Left cardiac atrium (tissue), 4 donors: ENCODE results near the gene CT45A7. TPM values are rescaled to one million over a fixed set of nuclear protein-coding genes. Genes with fewer than 3 reads are reported as not detected.
"Not testable (repeated sequence)": the region's sequence is repeated elsewhere in the genome, so short reads cannot be mapped to it uniquely, and the experiment has no call there.

ENCODE experiments used
- ATAC-seq, 2 donors: fragments of 200-7000 bp; cut with Tn5 transposase; one replicate each; pipeline ENCODE4 v1.9.1; 2020; ENCODE audit warnings: mild to moderate bottlenecking in 2 of 2, moderate library complexity in 2 of 2
- DNase-seq: peaks from one replicate; pipeline ENCODE4 v3.0.0-alpha.2; 2020
- intact Hi-C, 2 donors: fragments of 100-400 bp; cut with DNase I; formaldehyde crosslinking; loops; one replicate each; pipeline versions ENCODE4 v1.14.1 to v1.15.1; 2022 to 2023
- long read RNA-seq: library from polyadenylated mRNA; unstranded; transcript quantifications from one replicate; pipeline ENCODE4 v2.0.0, GENCODE V29; 2021
- total RNA-seq, 2 donors: library from RNA; stranded (reverse); fragmentation: NEBNext Ultra II Directional; extraction: Animal tissue kit (Norgen Biotek cat#: 25700); gene quantifications; one replicate each; pipeline ENCODE4 v1.2.1, GENCODE V29; 2021
- donor health status: DM: no; HTN: yes; CAD: no.
- donor health status: DM: no; HTN: yes; CAD: no; lungs with severe emphysema.
- donor health status: DM: yes; HTN: yes; CAD: no.
- donor health status: Dilated cardiomyopathy.

Gene CT45A7, protein sequence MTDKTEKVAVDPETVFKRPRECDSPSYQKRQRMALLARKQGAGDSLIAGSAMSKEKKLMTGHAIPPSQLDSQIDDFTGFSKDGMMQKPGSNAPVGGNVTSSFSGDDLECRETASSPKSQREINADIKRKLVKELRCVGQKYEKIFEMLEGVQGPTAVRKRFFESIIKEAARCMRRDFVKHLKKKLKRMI
- not detected for total RNA-seq
- long read RNA-seq = 0 reads

DNA sequence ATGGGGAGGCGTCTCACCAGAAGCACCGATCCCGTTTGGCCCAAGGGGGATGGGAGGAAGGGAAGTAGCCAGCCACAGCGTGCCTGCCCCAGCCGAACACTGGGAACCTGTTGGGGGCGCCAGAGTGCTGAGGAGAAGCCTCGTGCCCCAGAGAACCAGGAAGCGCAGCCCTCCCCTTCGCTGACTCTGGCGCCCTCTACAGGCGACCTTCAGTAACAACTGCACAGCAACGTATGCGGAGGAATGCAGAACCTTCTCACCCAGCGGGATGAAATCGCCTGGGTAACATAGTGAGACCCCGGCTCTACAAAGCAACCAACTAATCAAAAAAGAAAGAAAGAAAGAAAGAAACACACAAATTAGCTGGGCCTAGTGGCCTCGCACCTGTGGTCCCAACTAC is at the start of gene CT45A7:
Gene CT45A7, minus strand, starts transcription at position 101 of the 400 bp plus-strand sequence. CDS start 3,747 bp downstream, outside the sequence.
- DNase-seq, intact Hi-C loops, ATAC-seq: not testable (repeated sequence)

GRCh38 chrX:135882741-135883140 is 45.7 kb upstream of the CT45A7 start:
- ATAC-seq, intact Hi-C loops: not testable (repeated sequence)

GRCh38 chrX:135871712-135872111 is 34.6 kb upstream of the CT45A7 start, which contains the start of gene CT45A9:
TSS of gene CT45A9 (minus strand) at chrX:135871812. CDS start at chrX:135868061, 3,751 bp downstream.
- DNase-seq, ATAC-seq, intact Hi-C loops: not testable (repeated sequence)

More at GRCh38 chrX:135882741-135883140, 45.7 kb upstream of the CT45A7 start:
- DNase-seq = not testable (repeated sequence)

DNA sequence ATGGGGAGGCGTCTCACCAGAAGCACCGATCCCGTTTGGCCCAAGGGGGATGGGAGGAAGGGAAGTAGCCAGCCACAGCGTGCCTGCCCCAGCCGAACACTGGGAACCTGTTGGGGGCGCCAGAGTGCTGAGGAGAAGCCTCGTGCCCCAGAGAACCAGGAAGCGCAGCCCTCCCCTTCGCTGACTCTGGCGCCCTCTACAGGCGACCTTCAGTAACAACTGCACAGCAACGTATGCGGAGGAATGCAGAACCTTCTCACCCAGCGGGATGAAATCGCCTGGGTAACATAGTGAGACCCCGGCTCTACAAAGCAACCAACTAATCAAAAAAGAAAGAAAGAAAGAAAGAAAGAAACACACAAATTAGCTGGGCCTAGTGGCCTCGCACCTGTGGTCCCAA is 17.4 kb upstream of the CT45A7 start, which contains the start of gene CT45A8:
Gene CT45A8, minus strand, starts transcription at position 101 of the 400 bp plus-strand sequence. CDS start 3,755 bp downstream, outside the sequence.
- DNase-seq, ATAC-seq, intact Hi-C loops: not testable (repeated sequence)

DNA sequence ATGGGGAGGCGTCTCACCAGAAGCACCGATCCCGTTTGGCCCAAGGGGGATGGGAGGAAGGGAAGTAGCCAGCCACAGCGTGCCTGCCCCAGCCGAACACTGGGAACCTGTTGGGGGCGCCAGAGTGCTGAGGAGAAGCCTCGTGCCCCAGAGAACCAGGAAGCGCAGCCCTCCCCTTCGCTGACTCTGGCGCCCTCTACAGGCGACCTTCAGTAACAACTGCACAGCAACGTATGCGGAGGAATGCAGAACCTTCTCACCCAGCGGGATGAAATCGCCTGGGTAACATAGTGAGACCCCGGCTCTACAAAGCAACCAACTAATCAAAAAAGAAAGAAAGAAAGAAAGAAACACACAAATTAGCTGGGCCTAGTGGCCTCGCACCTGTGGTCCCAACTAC is 17.2 kb downstream of the CT45A7 start, which contains the start of gene CT45A2:
Gene CT45A2, minus strand, starts transcription at position 101 of the 400 bp plus-strand sequence. CDS start 3,747 bp downstream, outside the sequence.
- intact Hi-C loops, ATAC-seq, DNase-seq: not testable (repeated sequence)

DNA sequence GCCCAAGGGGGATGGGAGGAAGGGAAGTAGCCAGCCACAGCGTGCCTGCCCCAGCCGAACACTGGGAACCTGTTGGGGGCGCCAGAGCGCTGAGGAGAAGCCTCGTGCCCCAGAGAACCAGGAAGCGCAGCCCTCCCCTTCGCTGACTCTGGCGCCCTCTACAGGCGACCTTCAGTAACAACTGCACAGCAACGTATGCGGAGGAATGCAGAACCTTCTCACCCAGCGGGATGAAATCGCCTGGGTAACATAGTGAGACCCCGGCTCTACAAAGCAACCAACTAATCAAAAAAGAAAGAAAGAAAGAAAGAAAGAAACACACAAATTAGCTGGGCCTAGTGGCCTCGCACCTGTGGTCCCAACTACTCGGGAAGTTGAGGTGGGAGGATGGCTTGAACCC is 34.4 kb downstream of the CT45A7 start, which contains the start of gene CT45A6:
Gene CT45A6, minus strand, starts transcription at position 101 of the 400 bp plus-strand sequence. CDS start 3,794 bp downstream, outside the sequence.
- intact Hi-C loops, ATAC-seq, DNase-seq: not testable (repeated sequence)

DNA sequence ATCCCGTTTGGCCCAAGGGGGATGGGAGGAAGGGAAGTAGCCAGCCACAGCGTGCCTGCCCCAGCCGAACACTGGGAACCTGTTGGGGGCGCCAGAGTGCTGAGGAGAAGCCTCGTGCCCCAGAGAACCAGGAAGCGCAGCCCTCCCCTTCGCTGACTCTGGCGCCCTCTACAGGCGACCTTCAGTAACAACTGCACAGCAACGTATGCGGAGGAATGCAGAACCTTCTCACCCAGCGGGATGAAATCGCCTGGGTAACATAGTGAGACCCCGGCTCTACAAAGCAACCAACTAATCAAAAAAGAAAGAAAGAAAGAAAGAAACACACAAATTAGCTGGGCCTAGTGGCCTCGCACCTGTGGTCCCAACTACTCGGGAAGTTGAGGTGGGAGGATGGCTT is 51.7 kb downstream of the CT45A7 start, which contains the start of gene CT45A5:
Gene CT45A5, minus strand, starts transcription at position 101 of the 400 bp plus-strand sequence. CDS start 3,774 bp downstream, outside the sequence.
- DNase-seq, ATAC-seq, intact Hi-C loops: not testable (repeated sequence)

Other genes with a start within 250 kb of the CT45A7 start
- gene CT45A1, start 123.6 kb downstream of the CT45A7 start, total RNA-seq = not detected
- gene CT45A3, start 69.1 kb downstream of the CT45A7 start, total RNA-seq = not detected
- not detected for gene CT45A5, start 51.8 kb downstream of the CT45A7 start, total RNA-seq
- not detected for gene CT45A6, start 34.5 kb downstream of the CT45A7 start, total RNA-seq
- gene CT45A2, start 17.3 kb downstream of the CT45A7 start, total RNA-seq = not detected
- not detected for gene CT45A8, start 17.3 kb upstream of the CT45A7 start, total RNA-seq
- not detected for gene CT45A9, start 34.5 kb upstream of the CT45A7 start, total RNA-seq
- not detected for gene CT45A10, start 56.2 kb upstream of the CT45A7 start, total RNA-seq
- gene SAGE1, start 56.4 kb upstream of the CT45A7 start, total RNA-seq = not detected
- 10 to 100 TPM; 22.7 to 27.2 TPM for gene MMGT1, start 136.7 kb upstream of the CT45A7 start, total RNA-seq
- gene SLC9A6, start 148.2 kb upstream of the CT45A7 start, total RNA-seq = 10 to 100 TPM; 14.6 to 15.7 TPM